ENCODE data around the gene STX18.

Gene STX18

DNA sequence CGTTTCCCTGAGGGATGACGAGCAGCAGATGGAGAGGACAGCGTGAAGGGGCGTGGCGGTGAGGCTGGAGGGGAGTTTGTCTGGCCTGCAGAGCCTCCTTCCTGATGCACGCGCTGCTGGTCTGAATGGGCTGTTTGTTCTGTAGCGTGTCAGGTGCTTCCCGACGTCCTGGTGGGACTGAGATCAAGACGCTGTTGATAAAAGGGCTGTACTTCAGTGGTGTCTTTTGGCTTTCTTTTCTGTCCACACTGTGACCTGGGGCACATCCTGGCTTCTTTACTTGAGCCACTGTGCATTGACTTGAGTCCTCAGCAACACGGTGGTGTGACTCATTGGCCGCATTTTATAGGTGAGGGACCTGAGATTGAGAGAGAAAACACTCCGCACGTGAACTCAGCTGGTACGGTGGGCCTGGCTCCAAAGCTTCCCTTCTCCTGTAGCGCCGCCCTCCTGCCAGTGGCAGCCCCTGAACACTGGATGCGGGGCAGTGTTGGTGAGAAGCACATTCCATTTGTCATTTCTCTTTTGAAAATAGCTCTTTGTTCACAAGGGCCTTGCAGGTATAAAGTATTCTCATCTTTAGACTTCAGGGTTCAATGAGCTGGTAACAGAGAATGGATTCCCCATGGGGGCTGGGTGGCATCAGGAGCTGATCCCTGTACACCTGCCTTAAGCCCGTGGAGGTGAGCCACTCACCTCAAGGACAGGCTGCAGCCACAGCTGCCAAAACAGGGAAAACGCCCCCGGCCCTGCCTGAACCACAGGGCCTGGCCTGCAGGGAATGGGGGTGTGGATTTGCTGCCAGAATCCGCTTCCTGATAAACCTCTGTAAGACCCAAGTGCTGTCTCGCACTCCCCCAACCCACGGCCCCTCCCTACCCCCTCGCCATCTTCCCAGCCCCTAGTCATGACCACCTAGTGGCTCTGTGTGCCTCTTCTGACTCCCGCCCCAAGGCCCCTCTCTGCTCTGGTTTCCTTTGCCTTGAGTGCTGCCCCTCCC lies 125.7 kb downstream of the STX18 start:
- no peak for DNase-seq

DNA sequence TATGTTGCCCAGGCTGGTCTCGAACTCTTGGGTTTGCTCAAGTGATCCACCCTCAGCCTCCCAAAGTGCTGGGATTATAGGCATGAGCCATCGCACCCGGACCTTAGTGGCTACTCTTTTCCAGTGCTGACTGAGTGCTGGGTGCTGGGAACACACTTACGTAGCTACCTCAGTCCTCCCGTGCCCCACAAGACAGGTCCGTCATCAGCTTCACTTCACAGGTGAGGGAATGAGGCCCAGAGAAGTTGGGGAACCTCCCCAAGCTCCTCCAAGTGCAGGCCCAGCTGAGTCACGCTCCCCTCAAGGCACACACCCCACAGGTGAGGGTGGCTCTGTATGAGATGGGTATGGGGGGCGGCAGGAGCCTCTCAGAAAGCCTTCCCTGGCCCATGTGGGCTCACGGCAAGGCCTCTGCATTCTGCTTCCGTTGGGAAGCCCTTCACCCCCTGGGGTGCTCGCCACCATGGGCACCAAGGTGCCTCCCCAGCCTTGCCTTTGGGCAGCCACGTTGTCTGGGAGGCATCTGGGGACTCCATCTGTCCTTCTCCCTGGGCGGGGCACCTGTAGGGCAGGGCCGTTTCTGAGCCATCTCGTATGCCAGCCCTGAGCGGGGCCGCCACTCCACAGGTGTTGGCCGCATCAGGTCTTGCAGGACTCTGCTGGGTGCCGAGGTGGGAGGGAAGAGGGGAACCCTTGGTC lies 126.6 kb downstream of the STX18 start:
- DNase-seq, result no peak

DNA sequence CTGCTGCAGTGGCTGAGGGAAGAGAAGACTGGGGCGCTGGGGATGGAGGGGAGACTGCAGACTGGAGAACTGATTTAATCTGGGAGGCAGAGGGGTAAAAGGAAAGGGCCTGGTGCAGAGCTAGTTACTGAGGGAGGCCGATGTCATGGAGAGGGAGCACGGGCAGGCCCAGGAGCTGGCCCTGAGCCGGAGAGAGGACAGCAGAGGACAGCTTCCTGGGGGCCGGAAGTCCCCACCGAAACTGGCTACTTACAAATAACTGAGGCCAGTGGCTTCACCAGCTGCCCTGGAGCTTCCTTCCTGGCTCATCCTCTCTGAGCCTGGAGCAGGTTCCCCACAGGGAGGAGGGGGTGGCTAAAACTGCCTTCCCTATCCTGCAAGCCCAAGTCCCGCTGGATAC lies 128.0 kb downstream of the STX18 start:
- no peak for DNase-seq

DNA sequence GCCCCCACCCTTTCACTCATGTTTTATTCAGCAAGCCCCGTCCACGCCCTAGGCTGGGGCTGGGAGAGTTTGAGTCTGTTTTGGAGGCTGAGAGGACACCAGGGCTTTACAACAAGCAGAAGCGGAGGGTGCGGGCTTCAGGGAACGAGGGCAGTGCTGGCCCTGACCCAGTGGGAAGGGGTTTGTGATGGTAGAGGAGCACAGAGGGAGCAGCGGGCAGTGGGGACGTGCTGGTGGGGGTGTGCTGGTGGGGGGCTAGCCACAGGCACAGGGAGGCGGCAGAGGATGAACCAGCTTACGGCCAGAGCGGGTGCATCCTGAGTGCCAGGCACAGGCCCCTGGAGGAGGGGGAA lies 128.5 kb downstream of the STX18 start:
- DNase-seq, result no peak

DNA sequence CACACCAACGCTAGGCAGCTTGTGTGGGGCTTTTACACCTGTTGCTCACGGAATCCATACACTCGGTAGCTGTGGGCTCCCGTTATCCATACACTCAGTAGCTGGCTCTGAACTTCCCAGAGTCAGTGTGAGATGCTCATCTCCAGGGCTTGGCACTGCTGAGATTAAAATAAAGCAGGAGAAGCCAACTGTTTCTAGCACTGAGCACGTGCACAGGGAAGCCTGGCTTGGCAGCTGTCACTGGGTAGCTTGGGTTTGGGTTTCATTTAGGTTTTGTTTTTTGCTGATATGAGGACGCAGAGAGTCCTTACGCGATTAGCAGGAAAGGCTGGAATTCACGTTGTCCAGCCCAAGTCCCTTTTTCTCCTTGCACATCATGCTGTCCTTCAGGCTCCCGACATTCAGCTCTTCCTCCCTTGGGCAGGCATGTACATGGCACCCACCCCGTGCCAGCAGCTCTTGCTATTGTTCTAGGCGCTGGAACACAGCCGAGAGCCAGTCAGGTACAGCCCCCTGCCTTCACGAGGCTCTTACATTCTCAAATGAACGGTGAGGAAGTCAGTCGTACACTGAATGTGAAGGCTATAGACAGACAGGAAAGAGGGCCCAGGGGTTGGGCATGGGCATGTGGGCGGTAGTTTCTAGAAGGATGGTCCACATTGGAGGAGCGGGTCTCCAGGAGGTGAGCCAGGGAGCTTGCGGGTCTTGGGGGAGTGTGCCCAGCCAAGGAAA lies 129.0 kb downstream of the STX18 start:
- DNase-seq, result no peak

- DNase-seq, result no peak
These were observed 129.9 kb downstream of the STX18 start for GRCh38 chr4:4411906-4412305.

GRCh38 chr4:4410271-4410670 lies 131.6 kb downstream of the STX18 start:
- DNase-seq, result no peak

DNA sequence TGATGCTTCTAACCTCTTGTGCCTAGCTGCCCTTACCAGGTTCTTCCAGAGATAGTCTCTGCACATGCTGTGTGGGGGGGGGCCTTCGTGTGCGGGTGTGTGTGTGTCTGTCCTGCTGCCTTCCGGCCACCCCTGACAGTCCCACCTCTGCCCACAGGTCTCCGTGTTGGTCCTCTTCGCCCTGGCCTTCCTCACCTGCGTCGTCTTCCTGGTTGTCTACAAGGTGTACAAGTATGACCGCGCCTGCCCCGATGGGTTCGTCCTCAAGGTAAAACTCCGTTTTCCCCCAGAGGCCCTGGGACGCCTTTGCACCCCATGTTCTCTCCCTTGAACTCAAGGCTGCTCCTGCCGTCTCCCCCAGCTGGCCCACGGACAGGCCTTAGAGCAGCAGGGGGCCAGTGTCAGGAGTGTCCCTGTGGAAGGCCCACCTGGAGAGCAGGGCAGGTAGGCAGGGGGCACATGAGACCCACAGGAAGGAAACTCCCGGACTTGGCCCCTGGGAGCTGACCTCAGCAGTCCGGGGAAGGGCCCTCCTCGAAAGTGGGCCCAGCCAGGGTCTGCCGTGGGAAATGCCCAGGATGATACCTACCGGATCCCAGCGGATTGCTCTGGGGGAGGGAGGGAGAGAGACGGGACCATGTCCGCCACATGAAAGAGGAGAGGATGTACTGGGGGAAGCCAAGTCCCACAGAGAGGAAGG lies 132.3 kb downstream of the STX18 start:
- no peak for DNase-seq

DNA sequence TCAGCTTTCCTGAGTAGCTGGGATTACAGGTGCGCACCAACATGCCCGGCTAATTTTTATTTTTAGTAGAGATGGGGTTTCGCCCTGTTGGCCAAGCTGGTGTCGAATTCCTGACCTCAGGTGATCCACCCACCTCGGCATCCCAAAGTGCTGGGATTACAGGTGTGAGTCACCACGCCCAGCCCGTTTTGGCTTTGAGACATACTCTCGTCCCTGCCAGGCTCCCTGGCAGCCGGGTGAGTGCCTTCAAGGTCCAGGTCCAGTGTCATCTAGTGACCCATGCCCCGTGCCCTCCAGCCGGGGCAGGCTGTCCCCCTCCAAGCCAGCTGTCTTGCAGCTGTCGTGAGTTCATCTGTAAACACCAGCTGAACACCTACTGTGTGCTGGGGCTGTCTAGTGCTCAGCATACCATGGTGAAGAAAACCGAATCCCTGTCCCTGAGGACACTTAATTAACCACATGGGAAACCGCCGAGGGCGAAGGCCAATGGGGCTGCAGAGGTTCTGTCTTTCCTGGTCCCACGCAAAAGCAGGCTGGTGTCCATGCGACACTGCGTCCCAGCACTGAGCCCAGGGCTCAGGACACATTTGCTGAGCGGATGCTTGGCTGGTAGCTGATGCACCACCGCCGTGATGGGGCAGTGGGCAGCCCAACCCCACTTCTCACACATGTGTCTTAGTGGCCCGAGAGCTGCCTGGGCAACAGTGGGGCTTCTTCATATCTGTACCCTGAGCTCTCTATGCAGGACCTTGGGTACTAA lies 133.1 kb downstream of the STX18 start:
- DNase-seq, result no peak

DNA sequence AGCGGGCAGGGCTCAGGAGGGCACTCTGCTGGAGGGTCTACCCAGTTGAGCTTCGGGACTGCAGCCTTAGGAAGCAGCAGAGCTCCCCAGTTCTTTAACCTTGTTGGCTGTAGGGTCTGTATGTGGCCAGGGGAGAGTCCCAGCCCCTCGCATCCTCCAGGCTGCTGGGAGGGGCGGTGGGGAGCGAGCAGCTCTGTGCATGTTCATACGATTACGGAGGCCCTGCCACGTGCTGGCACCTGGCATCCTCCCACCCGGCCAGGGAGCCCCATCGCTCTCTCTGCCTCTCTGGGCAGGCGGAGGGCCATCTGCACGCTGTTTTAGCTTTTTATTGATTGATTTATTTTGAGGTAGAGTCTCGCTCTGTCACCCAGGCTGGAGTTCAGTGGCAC lies 133.7 kb downstream of the STX18 start:
- no peak for DNase-seq

- DNase-seq, result no peak
These were observed 134.3 kb downstream of the STX18 start for GRCh38 chr4:4407299-4408131.

DNA sequence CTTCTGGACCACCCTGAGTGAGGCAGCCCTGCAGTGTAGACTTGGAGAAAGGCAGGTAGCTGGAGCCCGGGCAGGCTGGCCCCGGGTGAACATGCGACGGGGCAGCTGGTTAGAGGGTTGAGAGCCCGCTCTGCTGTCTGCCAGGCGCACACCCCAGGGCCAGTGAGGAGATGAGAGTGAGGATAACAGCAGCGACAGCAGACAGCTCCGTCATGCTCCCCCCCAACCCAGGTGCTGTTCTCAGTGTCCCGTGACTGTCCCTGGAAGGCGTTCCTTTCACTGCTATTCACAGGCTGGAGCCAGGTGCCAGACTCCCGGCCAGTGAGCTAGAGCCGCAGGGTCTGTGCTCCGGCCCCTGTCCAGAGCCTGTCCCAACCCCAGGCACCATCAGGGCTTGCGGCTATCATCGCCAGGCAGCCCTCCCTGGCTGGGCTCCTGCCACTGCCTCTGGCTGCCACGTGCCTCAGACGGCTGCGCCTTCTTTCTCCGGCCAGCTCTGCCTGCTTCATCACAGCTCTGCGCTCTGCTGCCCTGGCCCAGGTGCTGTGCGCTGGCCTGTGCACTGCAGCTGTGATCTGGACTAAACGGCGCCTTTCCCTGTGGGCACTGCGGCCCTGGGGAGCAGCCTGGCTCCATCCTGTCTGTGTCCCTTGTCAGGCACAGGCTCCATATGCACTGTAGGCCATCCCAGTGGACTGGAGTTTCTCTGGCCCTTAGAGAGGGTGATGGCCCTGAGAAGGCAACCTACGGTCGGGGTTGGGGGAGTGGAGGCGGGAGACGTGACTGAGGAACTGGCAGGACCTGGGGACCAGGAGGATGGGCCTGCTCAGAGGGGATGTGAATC lies 135.2 kb downstream of the STX18 start:
- DNase-seq, result no peak

GRCh38 chr4:4405358-4405962 lies 136.4 kb downstream of the STX18 start:
- DNase-seq, result no peak

GRCh38 chr4:4402966-4403365 lies 138.9 kb downstream of the STX18 start:
- no peak for DNase-seq

DNA sequence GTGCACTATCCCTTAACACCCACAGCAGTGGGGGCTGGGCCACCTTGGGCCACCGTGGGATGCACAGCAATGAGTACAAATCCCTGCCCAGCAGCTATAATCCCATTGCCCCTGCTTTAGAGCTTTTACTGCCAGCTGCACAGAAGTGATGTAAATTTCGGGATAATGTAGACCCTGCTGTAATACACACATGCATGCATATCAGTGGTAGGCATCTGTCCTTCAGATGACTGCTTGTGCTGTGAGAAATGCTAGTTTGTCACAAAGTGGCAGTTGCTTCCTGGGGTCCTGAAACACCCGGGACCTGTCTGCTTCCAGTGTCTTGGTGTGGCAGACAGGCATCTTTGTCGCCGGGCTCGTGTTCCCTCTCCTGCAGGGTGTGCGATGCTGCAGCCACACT lies 140.8 kb downstream of the STX18 start:
- no peak for DNase-seq

- no peak for DNase-seq
These were observed 143.4 kb downstream of the STX18 start for GRCh38 chr4:4398430-4398829.

DNA sequence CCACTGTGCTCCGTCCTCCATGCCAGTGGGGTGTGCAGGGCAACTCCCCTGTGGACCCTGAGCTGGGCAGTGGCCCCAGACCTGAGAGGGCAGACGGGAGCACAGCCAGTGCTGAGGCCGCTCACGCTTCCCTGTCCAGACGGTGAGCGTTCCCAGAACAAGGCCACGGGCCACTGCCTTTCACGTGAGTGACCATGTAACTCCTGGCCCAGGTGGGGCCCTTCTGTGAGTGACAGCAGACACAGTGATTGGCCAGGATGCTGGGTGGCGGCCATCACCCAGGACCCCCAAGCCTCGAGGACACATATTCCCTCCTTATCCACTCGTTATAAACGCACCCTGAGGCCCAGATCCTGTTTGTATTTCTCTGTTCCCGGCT lies 144.4 kb downstream of the STX18 start:
- no peak for DNase-seq

- no peak for DNase-seq
These were observed 145.0 kb downstream of the STX18 start for GRCh38 chr4:4396628-4397440.
